H1 (cell line): ENCODE measurements around the gene R3HDML.
A peak's percentile ranks its signal among the peaks of the same experiment; 100 is the strongest.

ENCODE experiments used
- BCL11A ChIP-seq, 2 experiments: IDR thresholded peaks; one replicate each; pipeline ENCODE4 v1.6.1; 2011; ENCODE audit warnings: low read depth in 2 of 2, low read length in 2 of 2, mild to moderate bottlenecking in 2 of 2
- TCF12 ChIP-seq: IDR thresholded peaks from 2 replicates; pipeline ENCODE4 v1.6.1; 2011; ENCODE audit warnings: low read depth, mild to moderate bottlenecking, low read length
- YY1 ChIP-seq: IDR thresholded peaks from 2 replicates; pipeline ENCODE4 v1.6.1; 2011; ENCODE audit warnings: low read depth, mild to moderate bottlenecking, low read length

DNA sequence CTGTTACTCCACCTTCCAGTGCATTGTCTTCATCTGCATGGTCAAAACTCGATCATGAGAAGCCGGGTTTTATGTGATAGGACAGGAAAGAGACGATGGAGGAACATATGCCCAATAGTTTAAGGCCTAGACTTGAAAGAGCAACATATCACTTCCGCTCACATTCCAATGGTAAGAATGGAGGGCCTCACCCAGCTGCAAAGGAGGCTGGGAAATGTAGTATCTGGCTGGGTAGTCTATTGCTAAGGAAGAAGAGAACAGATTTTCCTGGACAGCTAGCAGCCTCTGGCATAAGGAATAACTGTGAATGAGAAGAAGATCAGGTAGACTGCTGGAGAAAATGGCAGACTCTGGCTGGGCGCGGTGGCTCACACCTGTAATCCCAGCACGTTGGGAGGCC lies 45.1 kb upstream of the R3HDML start:
- TF ChIP-seq BCL11A (IDR thresholded peaks at IDR 0.05; ENCODE audit: low read depth in 2 of 2, low read length in 2 of 2) (no peak), TCF12 (no peak), YY1 (peak; percentile 49; the same call in 1 of the 2 replicates)
